ELR (cell line): Measurements from ENCODE around the gene KCNA3.
"Not testable (repeated sequence)": the region's sequence is repeated elsewhere in the genome, so short reads cannot be mapped to it uniquely, and the experiment has no call there.

Experiments
- DNase-seq: peaks from one replicate; pipeline ENCODE4 v3.0.0-alpha.2; 2015; ENCODE audit warnings: low read depth

The KCNA3 gene

GRCh38 chr1:110677526-110677925 is 2.8 kb upstream of the KCNA3 start:
- no peak for DNase-seq

GRCh38 chr1:110676970-110677369 is 2.2 kb upstream of the KCNA3 start:
- no peak for DNase-seq

GRCh38 chr1:110675060-110675791 is 486 bp upstream of the KCNA3 start:
- no peak for DNase-seq

- no peak for DNase-seq
Measured at GRCh38 chr1:110673805-110674336, 869 bp downstream of the KCNA3 start.

- DNase-seq, result no peak
Measured at GRCh38 chr1:110673197-110673701, 1.5 kb downstream of the KCNA3 start.

GRCh38 chr1:110672753-110673108 is 2.0 kb downstream of the KCNA3 start:
- DNase-seq, result no peak

- peak; percentile 10 for DNase-seq
Measured at GRCh38 chr1:110672001-110672752, 2.6 kb downstream of the KCNA3 start.

GRCh38 chr1:110671361-110671760 is 3.4 kb downstream of the KCNA3 start:
- DNase-seq, result no peak

GRCh38 chr1:110668549-110668948 is 6.2 kb downstream of the KCNA3 start:
- DNase-seq, result no peak

- DNase-seq, result no peak
Measured at GRCh38 chr1:110667776-110668175, 7.0 kb downstream of the KCNA3 start.

GRCh38 chr1:110663241-110663640 is 11.5 kb downstream of the KCNA3 start:
- no peak for DNase-seq

- not testable (repeated sequence) for DNase-seq
Measured at GRCh38 chr1:110659559-110659958, 15.2 kb downstream of the KCNA3 start.

- no peak for DNase-seq
Measured at GRCh38 chr1:110657351-110657750, 17.4 kb downstream of the KCNA3 start.

- DNase-seq, result no peak
Measured at GRCh38 chr1:110650609-110651008, 24.1 kb downstream of the KCNA3 start.

GRCh38 chr1:110648417-110648816 is 26.3 kb downstream of the KCNA3 start:
- DNase-seq, result no peak

GRCh38 chr1:110647254-110647891 is 27.4 kb downstream of the KCNA3 start:
- DNase-seq, result peak; percentile 31

- peak; percentile 77 for DNase-seq
Measured at GRCh38 chr1:110645821-110646735, 28.7 kb downstream of the KCNA3 start.

- no peak for DNase-seq
Measured at GRCh38 chr1:110645211-110645610, 29.5 kb downstream of the KCNA3 start.

GRCh38 chr1:110643879-110644472 is 30.8 kb downstream of the KCNA3 start:
- DNase-seq, result no peak

GRCh38 chr1:110639724-110640386 is 34.9 kb downstream of the KCNA3 start:
- peak; percentile 5 for DNase-seq

GRCh38 chr1:110638556-110638955 is 36.2 kb downstream of the KCNA3 start:
- no peak for DNase-seq
